HepG2 (cell line): ENCODE data around the gene SAA2. TPM values are rescaled to one million over a fixed set of nuclear protein-coding genes. Genes with fewer than 3 reads are reported as not detected.
A peak's percentile ranks its signal among the peaks of the same experiment; 100 is the strongest.

Experiments
- BRCA1 ChIP-seq: sonication (generic); formaldehyde crosslinking; IDR thresholded peaks from 2 replicates; pipeline ENCODE4 v1.4.0; 2020; ENCODE audit warnings: missing genetic modification reagents
- GABPA ChIP-seq, 2 experiments: IDR thresholded peaks; 2 replicates each; pipeline ENCODE4 v1.6.1; 2011 to 2016; ENCODE audit warnings: low read depth in 2 of 2, low read length in 1 of 2, missing biosample characterization in 1 of 2, missing genetic modification characterization in 1 of 2
- GATAD2A ChIP-seq: IDR thresholded peaks from 2 replicates; pipeline ENCODE4 v1.6.1; 2016
- KDM3A ChIP-seq: IDR thresholded peaks from 2 replicates; pipeline ENCODE4 v1.6.1; 2018; ENCODE audit warnings: low read depth, missing compliant biosample characterization
- KIAA2018 ChIP-seq: sonication (generic); formaldehyde crosslinking; IDR thresholded peaks from 2 replicates; pipeline ENCODE4 v1.5.0; 2020; ENCODE audit warnings: mild to moderate bottlenecking, missing genetic modification reagents, borderline replicate concordance
- LRRFIP1 ChIP-seq: sonication (generic); formaldehyde crosslinking; conservative IDR thresholded peaks from 2 replicates; pipeline ENCODE4 v1.4.0; 2020; ENCODE audit warnings: missing genetic modification reagents
- ZFP36L1 ChIP-seq: sonication (generic); formaldehyde crosslinking; IDR thresholded peaks from 2 replicates; pipeline ENCODE4 v1.8.0; 2022; ENCODE audit warnings: mild to moderate bottlenecking, missing genetic modification reagents, moderate library complexity
- ZNF224 ChIP-seq: sonication (generic); formaldehyde crosslinking; IDR thresholded peaks from 2 replicates; pipeline ENCODE4 v1.5.0; 2020; ENCODE audit warnings: mild to moderate bottlenecking, missing genetic modification reagents
- ZNF235 ChIP-seq: sonication (generic); formaldehyde crosslinking; IDR thresholded peaks from 2 replicates; pipeline ENCODE4 v1.8.1; 2023; ENCODE audit warnings: mild to moderate bottlenecking, missing genetic modification reagents, borderline replicate concordance
- ZNF44 ChIP-seq: sonication (generic); formaldehyde crosslinking; IDR thresholded peaks from 2 replicates; pipeline ENCODE4 v1.5.1; 2020; ENCODE audit warnings: mild to moderate bottlenecking, missing genetic modification reagents
- ZNF484 ChIP-seq: sonication (generic); formaldehyde crosslinking; IDR thresholded peaks from 2 replicates; pipeline ENCODE4 v1.5.1; 2020; ENCODE audit warnings: mild to moderate bottlenecking, low read depth, missing genetic modification reagents, borderline replicate concordance
- ZSCAN22 ChIP-seq: sonication (generic); formaldehyde crosslinking; IDR thresholded peaks from 2 replicates; pipeline ENCODE4 v1.4.0; 2020; ENCODE audit warnings: mild to moderate bottlenecking, missing genetic modification reagents
- polyA plus RNA-seq, 8 experiments: library from polyadenylated mRNA; depleted of rRNA in 3 of 8; stranded (reverse) in 7 of 8; unstranded in 1 of 8; fragments of >200 nt; fragmentation: Illumina TruSeq in 4 of 8; extraction: Trizol in 4 of 8; gene quantifications; 2 replicates each; pipeline versions ENCODE4 v1.2.1 to v1.2.3, GENCODE V29; 2011 to 2016; ENCODE audit warnings: low read depth in 4 of 8, missing spikeins in 1 of 8, mixed read lengths in 1 of 8; ENCODE audit not compliant: insufficient read depth in 1 of 8
- total RNA-seq, 5 experiments: library from RNA; depleted of rRNA; stranded (reverse); fragments of >200 nt; fragmentation: Illumina TruSeq; extraction: Trizol; gene quantifications; 2 replicates each; pipeline ENCODE4 v1.2.3, GENCODE V29; 2016; ENCODE audit warnings: low read depth in 1 of 5
- TF ChIP-seq, protein P1 (sequence below): sonication (generic); formaldehyde crosslinking; IDR thresholded peaks from 2 replicates; pipeline ENCODE4 v1.4.0; 2020; ENCODE audit warnings: missing genetic modification reagents, mild to moderate bottlenecking, borderline replicate concordance
- TF ChIP-seq, protein P2 (sequence below): sonication (generic); formaldehyde crosslinking; IDR thresholded peaks from 2 replicates; pipeline ENCODE4 v1.5.0; 2020; ENCODE audit warnings: mild to moderate bottlenecking, missing genetic modification reagents

SAA2 gene
- total and polyA plus RNA-seq, 2 of the 13 experiments (the other 11 are each of a cell fraction or from before 2014, with no cell fraction given): 0.27 TPM; not detected in 1

- TF ChIP-seq KIAA2018 (CRISPR knock-in tag): no peak
- TF ChIP-seq ZNF484 (CRISPR knock-in tag): no peak
- no peak for TF ChIP-seq ZNF224 (CRISPR knock-in tag)
- TF ChIP-seq, protein P1, sequence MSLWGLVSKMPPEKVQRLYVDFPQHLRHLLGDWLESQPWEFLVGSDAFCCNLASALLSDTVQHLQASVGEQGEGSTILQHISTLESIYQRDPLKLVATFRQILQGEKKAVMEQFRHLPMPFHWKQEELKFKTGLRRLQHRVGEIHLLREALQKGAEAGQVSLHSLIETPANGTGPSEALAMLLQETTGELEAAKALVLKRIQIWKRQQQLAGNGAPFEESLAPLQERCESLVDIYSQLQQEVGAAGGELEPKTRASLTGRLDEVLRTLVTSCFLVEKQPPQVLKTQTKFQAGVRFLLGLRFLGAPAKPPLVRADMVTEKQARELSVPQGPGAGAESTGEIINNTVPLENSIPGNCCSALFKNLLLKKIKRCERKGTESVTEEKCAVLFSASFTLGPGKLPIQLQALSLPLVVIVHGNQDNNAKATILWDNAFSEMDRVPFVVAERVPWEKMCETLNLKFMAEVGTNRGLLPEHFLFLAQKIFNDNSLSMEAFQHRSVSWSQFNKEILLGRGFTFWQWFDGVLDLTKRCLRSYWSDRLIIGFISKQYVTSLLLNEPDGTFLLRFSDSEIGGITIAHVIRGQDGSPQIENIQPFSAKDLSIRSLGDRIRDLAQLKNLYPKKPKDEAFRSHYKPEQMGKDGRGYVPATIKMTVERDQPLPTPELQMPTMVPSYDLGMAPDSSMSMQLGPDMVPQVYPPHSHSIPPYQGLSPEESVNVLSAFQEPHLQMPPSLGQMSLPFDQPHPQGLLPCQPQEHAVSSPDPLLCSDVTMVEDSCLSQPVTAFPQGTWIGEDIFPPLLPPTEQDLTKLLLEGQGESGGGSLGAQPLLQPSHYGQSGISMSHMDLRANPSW (CRISPR knock-in tag): no peak
- TF ChIP-seq ZNF235 (CRISPR knock-in tag): no peak
- TF ChIP-seq, protein P2, sequence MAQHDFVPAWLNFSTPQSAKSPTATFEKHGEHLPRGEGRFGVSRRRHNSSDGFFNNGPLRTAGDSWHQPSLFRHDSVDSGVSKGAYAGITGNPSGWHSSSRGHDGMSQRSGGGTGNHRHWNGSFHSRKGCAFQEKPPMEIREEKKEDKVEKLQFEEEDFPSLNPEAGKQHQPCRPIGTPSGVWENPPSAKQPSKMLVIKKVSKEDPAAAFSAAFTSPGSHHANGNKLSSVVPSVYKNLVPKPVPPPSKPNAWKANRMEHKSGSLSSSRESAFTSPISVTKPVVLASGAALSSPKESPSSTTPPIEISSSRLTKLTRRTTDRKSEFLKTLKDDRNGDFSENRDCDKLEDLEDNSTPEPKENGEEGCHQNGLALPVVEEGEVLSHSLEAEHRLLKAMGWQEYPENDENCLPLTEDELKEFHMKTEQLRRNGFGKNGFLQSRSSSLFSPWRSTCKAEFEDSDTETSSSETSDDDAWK (CRISPR knock-in tag): no peak
- TF ChIP-seq GABPA (IDR thresholded peaks at IDR 0.05; ENCODE audit: low read depth, low read length): no peak
- no peak for TF ChIP-seq GABPA (CRISPR knock-in tag; IDR thresholded peaks at IDR 0.05; ENCODE audit: low read depth)
- no peak for TF ChIP-seq LRRFIP1 (CRISPR knock-in tag)
- TF ChIP-seq ZFP36L1 (CRISPR knock-in tag): 0 out of 2 replicates have a peak, but pooled peaks have one; percentile 22
- TF ChIP-seq ZSCAN22 (CRISPR knock-in tag): no peak
- TF ChIP-seq GATAD2A (CRISPR knock-in tag): peak; percentile 92
- no peak for TF ChIP-seq KDM3A
- TF ChIP-seq ZNF44 (CRISPR knock-in tag): no peak
- TF ChIP-seq BRCA1 (CRISPR knock-in tag): no peak
Measured at GRCh38 chr11:18236664-18237356, 11.7 kb downstream of the SAA2 start, which contains the start of gene SAA4 (continued).
